ENCODE data around the gene SEL1L2. TPM values are rescaled to one million over a fixed set of nuclear protein-coding genes. Genes with fewer than 3 reads are reported as not detected.
"Not testable (repeated sequence)": the region's sequence is repeated elsewhere in the genome, so short reads cannot be mapped to it uniquely, and the experiment has no call there.

SEL1L2 gene
- total RNA-seq, result not detected in 2 replicates

DNA sequence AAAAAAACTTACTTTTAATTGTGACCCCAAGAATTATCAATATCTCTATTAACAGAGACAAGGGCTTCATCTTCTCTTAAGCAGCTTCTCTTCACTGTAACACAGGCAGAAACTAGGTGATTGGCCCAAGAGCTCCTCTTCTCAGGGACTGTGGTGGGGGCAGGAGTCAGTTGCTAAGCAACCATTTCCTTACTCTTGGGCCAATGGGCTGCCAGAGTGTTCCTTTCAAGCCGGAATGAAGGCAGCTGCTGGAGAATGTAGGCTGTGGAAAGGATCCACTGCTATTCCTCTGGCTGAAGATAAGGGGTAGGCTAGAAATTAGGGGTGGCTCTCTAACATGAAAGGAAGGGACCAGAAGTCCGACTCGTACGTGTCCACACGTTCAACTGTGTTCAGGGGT lies at the start of gene SEL1L2:
SEL1L2 (minus strand) TSS at position 150 of the 400 bp plus-strand sequence; CDS start at position 70, 80 bp downstream.
- H3K4me3 Mint-ChIP-seq, result no peak within 1 kb of the TSS
- no peak for DNase-seq
- H3K36me3 Mint-ChIP-seq (ENCODE audit: low read depth), result no peaks in the 10 kb centered on the region
- peaks cover 3% of the 10 kb centered on the region for H3K9me3 Mint-ChIP-seq
- H3K27me3 Mint-ChIP-seq, result no peaks in the 10 kb centered on the region
- intact Hi-C loops (cut with micrococcal nuclease), result no loop called here
- H3K4me1 Mint-ChIP-seq, result no peaks in the 10 kb centered on the region
- no peak within 1 kb of the TSS for H3K27ac Mint-ChIP-seq

GRCh38 chr20:14036567-14036966 lies 46.2 kb upstream of the SEL1L2 start:
- no peaks in the 10 kb centered on the region for H3K4me1 Mint-ChIP-seq
- H3K9me3 Mint-ChIP-seq, result no peaks in the 10 kb centered on the region
- no peaks in the 10 kb centered on the region for H3K27me3 Mint-ChIP-seq
- no peak for DNase-seq
- H3K36me3 Mint-ChIP-seq (ENCODE audit: low read depth), result no peaks in the 10 kb centered on the region
- H3K27ac Mint-ChIP-seq, result no peak overlapping the region
- intact Hi-C loops (cut with micrococcal nuclease), result no loop called here
- H3K4me3 Mint-ChIP-seq, result no peak overlapping the region

GRCh38 chr20:14033310-14033709 lies 42.9 kb upstream of the SEL1L2 start:
- no peak overlapping the region for H3K27ac Mint-ChIP-seq
- H3K4me1 Mint-ChIP-seq, result no peaks in the 10 kb centered on the region
- intact Hi-C loops (cut with micrococcal nuclease), result no loop called here
- no peaks in the 10 kb centered on the region for H3K36me3 Mint-ChIP-seq (ENCODE audit: low read depth)
- no peaks in the 10 kb centered on the region for H3K9me3 Mint-ChIP-seq
- H3K4me3 Mint-ChIP-seq, result no peak overlapping the region
- DNase-seq, result no peak
- H3K27me3 Mint-ChIP-seq, result no peaks in the 10 kb centered on the region

DNA sequence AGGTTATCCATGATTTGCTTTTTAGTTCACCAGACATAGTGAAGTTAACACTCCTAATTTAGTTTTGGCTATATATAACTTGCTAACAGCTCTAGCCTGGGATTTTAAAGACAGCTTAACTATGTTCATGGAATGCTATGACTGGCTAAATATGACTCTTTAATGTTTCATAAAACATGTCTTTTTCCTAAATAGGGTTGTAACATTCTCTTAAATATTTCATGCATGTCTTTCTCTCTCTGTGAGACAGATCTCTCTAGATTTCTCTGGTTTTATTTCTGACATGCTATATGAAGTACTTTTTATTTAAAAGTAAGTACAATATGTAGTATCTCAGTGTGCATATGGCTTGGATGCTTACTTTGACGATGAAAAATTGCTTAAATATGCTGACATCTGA lies 40.6 kb upstream of the SEL1L2 start:
- H3K27me3 Mint-ChIP-seq, result no peaks in the 10 kb centered on the region

DNA sequence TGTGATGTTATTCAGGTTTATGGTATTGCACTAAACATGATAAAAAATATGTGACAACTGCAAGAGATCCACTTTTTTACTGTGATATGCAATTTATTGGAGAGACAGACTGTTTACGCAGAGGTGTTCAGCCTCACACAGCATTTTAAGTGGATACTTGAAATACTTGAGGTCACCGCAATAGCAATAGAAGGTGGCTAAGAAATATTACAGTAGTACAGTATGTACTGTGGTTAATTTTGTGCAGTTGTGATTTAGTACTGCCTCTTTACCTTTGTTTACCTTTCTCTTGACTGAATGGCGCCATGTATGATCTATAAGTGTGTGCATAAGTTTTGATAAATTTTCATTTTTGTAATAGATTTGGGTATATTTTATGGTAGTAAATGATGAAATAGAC lies 22.3 kb upstream of the SEL1L2 start:
- Mint-ChIP-seq H3K27me3 (no peaks in the 10 kb centered on the region), H3K4me1 (no peaks in the 10 kb centered on the region), H3K36me3 (ENCODE audit: low read depth) (no peaks in the 10 kb centered on the region), H3K4me3 (no peak overlapping the region), H3K9me3 (peaks cover 3% of the 10 kb centered on the region), H3K27ac (no peak overlapping the region)
- no peak for DNase-seq
- intact Hi-C loops (cut with micrococcal nuclease), result no loop called here

More for the DNA sequence above, 40.6 kb upstream of the SEL1L2 start:
- no peak for DNase-seq
- Mint-ChIP-seq H3K4me1 (no peaks in the 10 kb centered on the region), H3K4me3 (no peak overlapping the region), H3K36me3 (ENCODE audit: low read depth) (no peaks in the 10 kb centered on the region), H3K27ac (no peak overlapping the region), H3K9me3 (no peaks in the 10 kb centered on the region)
- intact Hi-C loops (cut with micrococcal nuclease), result no loop called here

DNA sequence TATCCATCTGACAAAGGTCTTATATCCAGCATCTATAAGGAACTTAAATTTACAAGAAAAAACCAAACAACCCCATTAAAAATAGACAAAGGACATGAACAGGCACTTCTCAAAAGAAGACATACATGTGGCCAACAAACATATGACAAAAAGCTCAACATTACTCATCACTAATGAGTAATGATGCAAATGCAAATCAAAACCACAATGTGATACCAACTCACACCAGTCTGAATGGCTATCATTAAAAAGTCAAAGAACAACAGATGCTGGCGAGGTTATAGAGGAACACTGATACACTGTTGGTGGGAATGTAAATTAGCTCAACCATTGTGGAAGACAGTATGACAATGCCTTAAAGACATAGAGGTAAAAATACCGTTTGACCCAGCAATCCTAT lies 18.8 kb upstream of the SEL1L2 start:
- H3K4me3 Mint-ChIP-seq, result no peak overlapping the region
- intact Hi-C loops (cut with micrococcal nuclease), result no loop called here
- H3K27me3 Mint-ChIP-seq, result no peaks in the 10 kb centered on the region
- no peak for DNase-seq
- H3K36me3 Mint-ChIP-seq (ENCODE audit: low read depth), result no peaks in the 10 kb centered on the region
- H3K9me3 Mint-ChIP-seq, result peaks cover 3% of the 10 kb centered on the region
- no peaks in the 10 kb centered on the region for H3K4me1 Mint-ChIP-seq
- H3K27ac Mint-ChIP-seq, result no peak overlapping the region

- no peaks in the 10 kb centered on the region for H3K4me1 Mint-ChIP-seq
- H3K9me3 Mint-ChIP-seq, result no peaks in the 10 kb centered on the region
- intact Hi-C loops (cut with micrococcal nuclease), result no loop called here
- H3K36me3 Mint-ChIP-seq (ENCODE audit: low read depth), result no peaks in the 10 kb centered on the region
- H3K27ac Mint-ChIP-seq, result no peak overlapping the region
- DNase-seq, result no peak
- H3K27me3 Mint-ChIP-seq, result no peaks in the 10 kb centered on the region
- H3K4me3 Mint-ChIP-seq, result no peak overlapping the region
Observed at GRCh38 chr20:14005996-14006395, 15.6 kb upstream of the SEL1L2 start.

DNA sequence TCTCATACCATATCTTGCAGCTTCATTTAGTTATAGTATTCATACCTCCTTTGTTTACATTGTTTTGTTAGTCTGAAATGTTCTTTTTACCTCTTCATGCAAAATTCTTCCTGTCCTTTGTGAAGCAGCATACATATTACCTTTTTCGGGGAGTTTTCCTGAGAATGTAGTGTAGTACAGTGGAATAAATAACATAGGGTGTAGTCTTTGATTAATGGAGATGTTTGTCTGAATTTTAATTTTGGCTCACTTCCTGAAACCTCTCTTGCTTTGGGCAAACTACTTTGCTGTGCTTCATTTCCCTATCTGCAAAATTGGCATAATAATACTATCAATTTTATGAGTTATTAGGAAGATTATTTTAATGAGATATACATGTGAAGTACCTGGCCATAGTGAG lies 10.5 kb upstream of the SEL1L2 start:
- no peak for DNase-seq
- H3K9me3 Mint-ChIP-seq, result peaks cover 8% of the 10 kb centered on the region
- intact Hi-C loops (cut with micrococcal nuclease), result no loop called here
- H3K27ac Mint-ChIP-seq, result no peak overlapping the region
- H3K4me1 Mint-ChIP-seq, result no peaks in the 10 kb centered on the region
- H3K27me3 Mint-ChIP-seq, result peaks cover 11% of the 10 kb centered on the region
- H3K36me3 Mint-ChIP-seq (ENCODE audit: low read depth), result no peaks in the 10 kb centered on the region
- H3K4me3 Mint-ChIP-seq, result no peak overlapping the region

DNA sequence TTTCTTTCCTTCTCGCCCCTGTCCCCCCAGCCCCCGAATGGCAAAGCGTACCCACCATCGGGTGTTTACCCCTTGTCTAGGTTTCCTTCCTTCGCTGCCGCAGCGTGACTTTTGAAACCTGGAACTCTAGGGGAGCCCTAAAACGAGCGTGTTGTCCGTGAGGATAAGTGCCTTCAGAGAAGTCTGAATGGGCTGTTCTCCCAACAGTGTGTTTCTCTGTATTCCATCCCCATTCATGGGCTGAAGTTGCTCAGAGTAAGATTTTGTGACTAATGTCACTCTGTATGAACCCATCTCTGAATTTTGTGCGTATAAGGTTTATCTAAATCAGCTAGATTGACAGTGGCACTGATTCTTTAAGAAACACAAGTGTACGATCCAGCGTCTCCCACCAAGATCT lies 5.9 kb upstream of the SEL1L2 start:
- Mint-ChIP-seq H3K27ac (no peak overlapping the region), H3K27me3 (peaks cover 11% of the 10 kb centered on the region), H3K4me3 (peak overlapping the region; percentile 50), H3K9me3 (peaks cover 12% of the 10 kb centered on the region), H3K4me1 (no peaks in the 10 kb centered on the region), H3K36me3 (ENCODE audit: low read depth) (no peaks in the 10 kb centered on the region)
- DNase-seq, result no peak
- intact Hi-C loops (cut with micrococcal nuclease), result no loop called here

DNA sequence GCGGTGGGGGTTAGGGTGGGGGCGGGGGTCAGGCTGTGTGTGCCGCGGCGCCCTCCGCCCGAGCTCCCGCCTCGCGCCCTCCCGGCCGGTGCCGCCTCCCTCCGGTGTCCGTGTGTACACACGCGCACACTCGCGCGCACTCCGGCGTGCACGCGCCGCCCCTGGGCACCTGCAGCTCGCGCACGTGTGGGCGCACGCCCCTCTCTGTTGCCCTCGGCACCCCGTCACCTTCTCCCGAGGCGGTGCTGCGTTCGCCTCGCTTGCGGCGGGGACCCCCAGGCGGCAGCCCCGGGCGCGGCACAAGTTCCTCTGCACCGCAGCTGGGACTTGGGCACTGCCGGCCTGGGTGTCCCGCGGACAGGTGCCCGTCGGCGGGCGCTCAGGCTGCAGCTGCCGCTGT lies 5.4 kb upstream of the SEL1L2 start:
- Mint-ChIP-seq H3K4me3 (no peak overlapping the region), H3K4me1 (no peaks in the 10 kb centered on the region), H3K36me3 (ENCODE audit: low read depth) (no peaks in the 10 kb centered on the region), H3K27ac (no peak overlapping the region), H3K27me3 (peaks cover 11% of the 10 kb centered on the region), H3K9me3 (peaks cover 12% of the 10 kb centered on the region)
- no peak for DNase-seq
- intact Hi-C loops (cut with micrococcal nuclease), result no loop called here

DNA sequence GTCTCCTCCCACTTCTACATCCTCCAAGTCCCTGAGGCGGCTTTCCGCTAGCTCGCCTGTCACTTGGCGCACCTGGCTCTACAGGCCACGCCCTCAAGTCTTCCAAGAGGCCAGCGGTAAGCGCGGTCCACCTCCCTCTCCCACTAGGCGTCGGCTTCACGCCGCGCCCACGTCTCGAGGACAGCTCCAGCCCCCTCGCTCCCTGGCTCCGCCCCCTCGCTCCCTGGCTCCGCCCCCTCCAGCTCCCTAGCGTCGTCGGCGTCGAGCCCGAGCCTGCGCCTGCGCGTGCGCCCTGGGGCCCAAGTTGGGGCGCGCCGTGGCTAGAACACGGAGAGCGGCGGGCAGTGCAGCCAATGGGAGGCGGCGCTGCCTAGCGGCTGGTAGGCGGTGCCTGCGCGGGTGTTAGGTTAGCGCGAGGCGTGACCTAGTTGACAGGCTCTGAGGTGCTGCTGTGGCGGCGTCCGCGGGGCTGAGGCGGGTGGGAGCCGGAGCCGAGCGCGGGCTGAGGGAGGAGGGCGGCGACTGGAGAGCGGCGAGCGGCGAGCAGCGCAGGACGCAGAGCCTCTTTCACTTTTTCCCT lies 4.8 kb upstream of the SEL1L2 start, which contains the start of gene MACROD2:
MACROD2 (plus strand) TSS at position 431 of the 580 bp plus-strand sequence.
- DNase-seq, result peak; percentile 74
- Mint-ChIP-seq H3K9me3 (peaks cover 12% of the 10 kb centered on the region), H3K4me1 (no peaks in the 10 kb centered on the region), H3K27me3 (peaks cover 11% of the 10 kb centered on the region), H3K27ac (no peak within 1 kb of the TSS), H3K36me3 (ENCODE audit: low read depth) (no peaks in the 10 kb centered on the region), H3K4me3 (peak within 1 kb of the TSS; percentile 50)
- intact Hi-C loops (cut with micrococcal nuclease), result no loop called here

DNA sequence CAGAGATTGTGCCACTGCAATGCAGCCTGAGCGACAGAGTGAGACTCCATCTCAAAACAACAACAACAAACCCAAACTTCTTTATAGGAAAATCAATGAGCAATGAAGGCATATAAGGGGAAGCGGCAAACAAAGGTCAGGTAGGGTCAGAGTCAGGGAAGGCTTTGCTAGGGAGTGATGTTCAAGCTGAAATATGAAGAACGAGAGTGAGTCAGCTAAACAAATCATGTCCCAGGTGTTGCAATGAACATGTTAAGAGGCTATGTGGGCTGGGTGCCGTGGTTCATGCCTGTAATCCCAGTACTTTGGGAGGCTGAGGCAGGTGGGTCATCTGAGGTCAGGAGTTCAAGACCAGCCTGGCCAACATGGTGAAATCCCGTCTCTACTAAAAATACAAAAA lies 1.5 kb upstream of the SEL1L2 start:
- H3K27me3 Mint-ChIP-seq; H3K27ac Mint-ChIP-seq; DNase-seq; H3K36me3 Mint-ChIP-seq (ENCODE audit: low read depth); H3K4me1 Mint-ChIP-seq; intact Hi-C loops (cut with micrococcal nuclease); H3K4me3 Mint-ChIP-seq: not testable (repeated sequence)
- H3K9me3 Mint-ChIP-seq, result peaks cover 12% of the 10 kb centered on the region

DNA sequence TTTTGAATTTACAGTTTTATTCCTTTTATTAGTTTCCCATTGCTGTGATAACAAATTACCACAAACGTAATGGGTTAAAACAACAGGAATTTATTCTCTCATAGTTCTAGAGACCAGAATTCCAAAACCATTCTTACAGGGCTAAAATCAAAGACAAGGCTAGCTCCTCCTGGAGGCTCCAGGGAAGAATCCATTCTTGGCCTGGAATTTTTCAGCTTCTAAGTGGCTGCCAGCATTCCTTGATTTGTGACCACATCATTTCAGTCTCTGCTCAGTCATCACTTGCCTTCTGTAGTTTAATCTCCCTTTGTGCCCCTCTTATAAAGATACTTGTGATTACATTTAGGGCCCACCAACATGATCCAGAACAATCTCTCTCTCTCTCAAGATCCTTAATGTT lies 897 bp upstream of the SEL1L2 start:
- H3K4me3 Mint-ChIP-seq, result no peak overlapping the region
- H3K9me3 Mint-ChIP-seq, result peaks cover 6% of the 10 kb centered on the region
- DNase-seq, result no peak
- H3K27me3 Mint-ChIP-seq, result peaks cover 3% of the 10 kb centered on the region
- no peaks in the 10 kb centered on the region for H3K36me3 Mint-ChIP-seq (ENCODE audit: low read depth)
- no peaks in the 10 kb centered on the region for H3K4me1 Mint-ChIP-seq
- no peak overlapping the region for H3K27ac Mint-ChIP-seq
- intact Hi-C loops (cut with micrococcal nuclease), result no loop called here

DNA sequence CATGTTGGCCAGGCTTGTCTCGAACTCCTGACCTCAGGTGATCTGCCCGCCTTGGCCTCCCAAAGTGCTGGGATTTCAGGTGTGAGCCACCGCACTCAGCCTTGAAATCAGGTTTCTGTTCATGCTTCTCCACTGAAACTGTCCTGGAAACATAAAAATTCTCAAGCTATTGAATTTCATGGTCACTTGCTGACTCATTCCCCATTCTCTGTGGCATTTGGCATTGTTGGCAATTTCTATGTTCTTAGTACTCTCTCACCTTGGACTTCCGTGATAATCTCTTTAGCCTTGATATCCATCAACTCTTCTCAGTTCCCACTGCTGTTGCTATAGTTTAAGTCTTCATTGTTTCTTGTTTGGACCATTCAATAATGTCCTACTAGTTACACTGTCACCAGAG lies 6.2 kb downstream of the SEL1L2 start:
- H3K9me3 Mint-ChIP-seq, result no peaks in the 10 kb centered on the region
- H3K36me3 Mint-ChIP-seq (ENCODE audit: low read depth), result no peaks in the 10 kb centered on the region
- no peaks in the 10 kb centered on the region for H3K4me1 Mint-ChIP-seq
- no peak overlapping the region for H3K27ac Mint-ChIP-seq
- DNase-seq, result no peak
- H3K27me3 Mint-ChIP-seq, result no peaks in the 10 kb centered on the region
- intact Hi-C loops (cut with micrococcal nuclease), result no loop called here
- H3K4me3 Mint-ChIP-seq, result no peak overlapping the region

DNA sequence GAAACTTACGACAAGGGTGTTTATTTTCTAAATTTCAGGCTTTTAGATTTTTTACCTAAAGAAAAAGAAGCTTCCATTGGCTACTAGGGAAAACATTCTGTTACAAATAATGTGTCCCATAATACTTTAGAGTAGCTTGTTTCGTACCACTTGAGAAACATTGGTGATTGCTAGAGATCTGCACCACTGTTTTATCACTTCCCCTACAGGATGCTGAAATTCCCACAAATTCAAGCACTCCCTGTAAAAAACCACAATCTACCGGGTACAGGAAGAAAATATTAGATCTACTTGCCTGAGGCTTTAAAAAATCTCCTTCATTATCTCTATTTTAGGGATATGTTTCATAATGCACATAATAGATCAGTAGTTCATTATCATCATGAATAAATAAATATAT lies 29.9 kb downstream of the SEL1L2 start:
- H3K9me3 Mint-ChIP-seq, result peaks cover 6% of the 10 kb centered on the region
- no peak overlapping the region for H3K4me3 Mint-ChIP-seq
- DNase-seq, result no peak
- no peaks in the 10 kb centered on the region for H3K36me3 Mint-ChIP-seq (ENCODE audit: low read depth)
- no peak overlapping the region for H3K27ac Mint-ChIP-seq
- no peaks in the 10 kb centered on the region for H3K4me1 Mint-ChIP-seq
- intact Hi-C loops (cut with micrococcal nuclease), result no loop called here
- no peaks in the 10 kb centered on the region for H3K27me3 Mint-ChIP-seq
